ENCODE data around the gene RHEBL1.

DNA sequence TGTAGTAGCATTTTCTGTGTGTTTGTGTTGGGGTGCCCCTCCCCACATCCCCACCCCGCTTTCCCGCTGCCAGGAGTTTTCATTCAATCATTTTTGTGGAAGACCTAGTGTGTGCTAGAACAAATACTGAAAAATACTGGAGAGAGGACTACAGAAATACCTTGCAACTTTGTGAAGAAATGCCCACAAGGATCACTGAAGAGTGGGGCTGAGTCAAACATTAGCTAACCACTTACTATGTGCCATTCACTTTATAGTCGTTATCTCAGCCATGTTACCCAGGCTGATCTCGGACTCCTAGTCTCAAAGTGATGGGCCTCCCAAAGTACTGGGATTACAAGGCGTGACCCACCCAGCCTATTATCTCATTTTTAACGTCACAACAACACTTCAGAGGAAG is 41.4 kb upstream of the RHEBL1 start:
- TF ChIP-seq, protein P1, sequence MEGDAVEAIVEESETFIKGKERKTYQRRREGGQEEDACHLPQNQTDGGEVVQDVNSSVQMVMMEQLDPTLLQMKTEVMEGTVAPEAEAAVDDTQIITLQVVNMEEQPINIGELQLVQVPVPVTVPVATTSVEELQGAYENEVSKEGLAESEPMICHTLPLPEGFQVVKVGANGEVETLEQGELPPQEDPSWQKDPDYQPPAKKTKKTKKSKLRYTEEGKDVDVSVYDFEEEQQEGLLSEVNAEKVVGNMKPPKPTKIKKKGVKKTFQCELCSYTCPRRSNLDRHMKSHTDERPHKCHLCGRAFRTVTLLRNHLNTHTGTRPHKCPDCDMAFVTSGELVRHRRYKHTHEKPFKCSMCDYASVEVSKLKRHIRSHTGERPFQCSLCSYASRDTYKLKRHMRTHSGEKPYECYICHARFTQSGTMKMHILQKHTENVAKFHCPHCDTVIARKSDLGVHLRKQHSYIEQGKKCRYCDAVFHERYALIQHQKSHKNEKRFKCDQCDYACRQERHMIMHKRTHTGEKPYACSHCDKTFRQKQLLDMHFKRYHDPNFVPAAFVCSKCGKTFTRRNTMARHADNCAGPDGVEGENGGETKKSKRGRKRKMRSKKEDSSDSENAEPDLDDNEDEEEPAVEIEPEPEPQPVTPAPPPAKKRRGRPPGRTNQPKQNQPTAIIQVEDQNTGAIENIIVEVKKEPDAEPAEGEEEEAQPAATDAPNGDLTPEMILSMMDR (IDR thresholded peaks at IDR 0.05; ENCODE audit: low read length) = no peak
- TF ChIP-seq EZH2 (optimal IDR thresholded peaks at IDR 0.05; ENCODE audit: low read depth, low read length) = no peak
